Esophagus squamous epithelium (tissue), 4 donors: ENCODE results near the gene SDK2.

Source experiments
- CTCF ChIP-seq, 6 experiments: fragments of 450-650 bp in 4 of 6; fragments of 200-600 bp in 2 of 6; sonication (generic) in 2 of 6; IDR thresholded peaks; one replicate each; pipeline ENCODE4 v1.5.1; 2016 to 2019; ENCODE audit warnings: antibody characterized with exemption in 6 of 6, mild to moderate bottlenecking in 4 of 6, moderate library complexity in 4 of 6
- POLR2A ChIP-seq, 4 donors: fragments of 450-650 bp; IDR thresholded peaks; one replicate each; pipeline ENCODE4 v1.6.1; 2017; ENCODE audit warnings: antibody characterized with exemption in 4 of 4, mild to moderate bottlenecking in 4 of 4, moderate library complexity in 3 of 4

GRCh38 chr17:73594598-73594997 is 49.6 kb downstream of the SDK2 start:
- no peak for TF ChIP-seq CTCF (IDR thresholded peaks at IDR 0.05)
- TF ChIP-seq POLR2A (IDR thresholded peaks at IDR 0.05): no peak
